ENCODE results near the gene IRF2BP2.

Gene IRF2BP2

DNA sequence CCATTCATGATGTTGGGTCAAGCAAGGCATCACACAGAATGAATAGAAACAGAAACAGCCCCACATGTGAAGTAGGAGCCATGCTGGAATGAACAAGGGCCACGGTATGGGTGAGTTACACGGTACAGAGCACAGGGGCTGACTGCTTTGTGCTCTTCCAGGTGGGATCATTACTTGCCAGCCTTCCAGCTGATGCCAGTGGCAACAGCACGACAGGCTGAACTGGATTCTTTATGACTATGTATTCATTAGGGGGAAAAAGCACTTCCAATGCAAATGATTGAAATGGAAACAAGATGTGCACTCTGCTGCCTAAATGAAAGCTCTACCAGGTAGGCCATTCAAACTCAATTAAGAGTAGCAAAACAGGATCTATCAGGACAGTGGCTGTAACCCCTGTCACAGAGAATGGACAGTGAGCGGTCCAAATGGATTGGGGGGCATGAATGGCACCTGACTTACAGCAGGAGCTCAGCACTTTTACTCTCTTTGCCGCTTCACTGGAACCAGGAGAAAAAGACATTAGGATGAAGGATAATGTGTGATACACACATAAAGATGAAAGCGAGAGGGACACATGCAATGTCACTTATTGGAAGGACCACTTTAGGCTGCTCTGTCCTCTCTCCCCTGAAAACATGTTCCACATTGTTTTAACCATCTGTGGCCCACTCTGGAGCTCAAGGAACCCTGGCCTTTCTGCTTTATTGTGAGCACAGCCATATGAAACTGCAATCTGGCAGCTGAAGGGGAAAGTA is 23.4 kb upstream of the IRF2BP2 start:
- DNase-seq, result no peak

DNA sequence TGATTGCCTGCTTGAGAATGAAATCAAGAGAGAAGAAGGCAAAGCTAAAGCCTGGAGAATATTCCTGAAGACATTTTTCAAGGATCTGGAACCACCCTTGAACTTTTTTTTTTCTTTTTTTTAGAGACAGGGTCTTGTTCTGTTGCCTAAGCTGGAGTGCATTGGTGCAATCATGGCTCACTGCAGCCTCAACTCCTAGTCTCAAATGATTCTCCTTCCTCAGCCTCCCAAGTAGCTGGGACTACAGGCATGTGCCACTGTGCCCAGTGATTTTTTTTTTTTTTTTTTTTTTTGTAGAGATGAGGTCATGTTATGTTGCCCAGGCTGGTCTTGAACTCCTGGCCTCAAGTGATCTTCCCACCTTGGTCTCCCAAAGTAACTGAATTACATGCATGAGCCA is 22.2 kb upstream of the IRF2BP2 start:
- no peak for DNase-seq

DNA sequence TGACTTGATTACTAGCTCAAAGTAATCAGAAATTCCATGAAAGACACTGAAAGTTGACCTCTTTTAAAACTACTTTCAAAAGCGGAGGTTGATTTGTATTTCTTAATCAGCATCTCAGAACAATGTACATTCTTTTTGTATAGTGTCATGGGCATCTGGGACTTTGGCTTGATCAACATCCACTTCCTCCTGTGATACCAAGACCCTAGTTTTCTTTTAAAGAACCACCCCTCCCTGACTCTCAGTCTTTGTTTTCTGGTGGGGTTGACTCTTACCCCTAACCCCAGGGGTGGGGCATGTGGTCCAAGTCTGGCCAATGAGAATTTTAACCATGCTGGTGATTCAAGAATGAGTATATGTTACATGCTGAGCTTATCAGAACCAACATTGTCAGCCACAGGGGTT is 21.7 kb upstream of the IRF2BP2 start:
- peak; percentile 53 for DNase-seq

DNA sequence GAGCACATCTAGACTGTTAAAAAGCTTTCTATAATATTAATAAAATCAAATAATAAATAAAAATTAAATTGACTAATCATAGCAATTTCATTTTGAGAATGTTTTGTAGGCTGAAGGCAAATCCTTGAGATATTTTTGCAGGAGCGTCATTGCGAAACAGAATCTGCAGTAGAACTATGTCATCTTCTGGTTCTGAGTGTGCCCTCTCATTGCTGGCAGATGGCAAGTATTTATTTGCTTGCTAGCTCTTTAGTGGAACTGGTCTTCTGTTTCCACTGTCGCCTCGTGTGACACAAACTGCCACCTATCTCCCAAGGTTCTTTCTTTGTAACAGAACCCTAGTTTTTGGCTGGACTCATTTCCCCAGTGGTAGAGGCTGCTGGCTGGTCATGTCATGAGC is 19.0 kb upstream of the IRF2BP2 start:
- DNase-seq, result no peak

DNA sequence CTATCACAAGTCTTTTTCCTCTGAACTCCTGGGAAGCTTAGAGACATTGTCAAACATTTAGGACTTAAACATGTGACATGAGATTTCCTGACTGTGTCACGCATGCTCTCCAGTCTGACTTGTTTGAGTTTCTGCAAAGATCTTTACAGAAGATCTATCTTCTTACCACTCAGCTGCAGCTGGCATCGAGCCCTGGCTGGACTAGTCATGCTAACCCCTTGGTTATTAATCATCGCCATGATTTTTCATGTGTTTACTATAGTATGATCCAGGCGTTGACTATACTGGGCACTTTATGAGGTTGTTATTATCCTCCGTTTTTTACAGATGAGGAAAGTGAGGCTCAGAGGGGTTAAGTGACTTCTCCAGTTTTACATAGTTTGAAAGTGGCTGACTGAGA is 18.1 kb upstream of the IRF2BP2 start:
- DNase-seq, result no peak

DNA sequence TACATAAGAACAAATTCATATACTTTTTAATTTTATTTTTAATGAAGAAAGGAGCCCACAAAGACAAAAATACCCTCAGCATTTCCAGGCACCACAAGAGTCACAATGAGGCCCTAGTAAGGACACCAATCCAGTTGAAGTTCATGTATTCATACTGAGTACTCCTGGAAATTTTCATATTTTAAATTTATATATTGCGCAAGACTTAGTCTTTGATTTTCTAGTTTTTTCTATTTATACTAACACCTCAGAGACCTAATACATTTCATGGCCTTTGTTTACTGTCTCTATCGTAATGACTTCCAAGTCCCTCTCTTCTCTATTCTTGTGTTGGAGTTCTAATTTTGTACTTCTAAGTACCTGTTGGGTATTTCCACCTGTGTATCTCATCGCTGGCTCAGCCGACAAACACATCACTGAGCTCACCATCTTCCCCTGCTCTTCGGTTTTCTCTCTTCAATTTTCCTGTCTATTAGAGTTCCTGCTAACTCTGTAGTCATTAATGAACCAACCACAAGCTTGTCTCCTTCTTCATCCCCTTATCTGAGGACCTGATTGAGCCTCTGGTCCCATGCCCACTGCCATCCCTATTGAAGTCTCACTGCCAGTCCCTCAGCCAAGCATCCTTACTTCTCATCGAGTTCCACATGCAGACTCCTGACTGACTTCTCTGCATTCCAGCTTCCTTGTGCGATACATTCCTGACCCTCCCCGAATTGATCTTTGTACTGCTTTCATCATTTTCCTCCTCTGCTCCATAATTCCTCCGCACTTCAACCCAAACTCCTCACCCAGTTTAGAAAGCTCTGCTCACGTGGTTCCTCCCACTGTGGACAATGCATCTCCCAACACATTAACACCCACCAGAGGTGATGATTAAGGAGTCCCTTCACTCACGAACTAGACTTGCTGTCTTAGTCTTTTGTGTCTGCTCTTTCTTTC is 17.3 kb upstream of the IRF2BP2 start:
- DNase-seq, result no peak

DNA sequence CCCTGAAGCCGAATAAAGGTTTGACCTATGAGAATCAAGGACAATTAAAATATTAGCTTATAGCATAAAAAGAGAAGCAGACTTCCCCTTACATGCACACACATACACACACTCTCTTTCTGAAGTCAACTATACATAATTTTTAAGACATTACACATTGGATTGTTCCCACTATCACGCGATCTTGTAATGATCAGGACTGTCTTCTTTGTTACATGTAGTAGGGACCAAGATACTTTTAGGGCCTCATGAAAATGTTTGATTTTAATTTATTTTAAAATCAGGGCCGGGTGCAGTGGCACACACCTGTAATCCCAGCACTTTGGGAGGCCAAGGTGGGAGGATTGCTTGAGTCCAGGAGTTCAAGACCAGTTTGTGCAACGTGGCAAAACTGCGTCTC is 16.4 kb upstream of the IRF2BP2 start:
- DNase-seq, result no peak

DNA sequence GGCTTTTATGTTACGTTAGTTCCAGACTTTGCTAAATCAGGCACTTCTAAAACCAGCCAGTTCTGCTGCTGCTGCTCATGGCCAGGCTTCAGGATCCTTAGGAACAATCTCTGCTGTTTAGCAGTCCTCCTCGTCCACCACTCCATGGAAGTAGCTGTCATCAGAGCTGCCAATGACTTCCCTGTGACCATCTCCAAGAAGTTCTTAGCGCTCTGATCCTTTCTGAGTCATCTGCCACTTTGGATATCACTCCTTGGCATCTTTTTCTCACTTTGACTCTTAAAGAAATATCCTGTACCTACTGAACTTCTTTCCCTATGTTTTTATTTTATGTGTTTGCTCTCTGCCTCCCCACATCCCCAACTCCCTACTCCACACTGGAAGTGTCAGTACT is 14.7 kb upstream of the IRF2BP2 start:
- DNase-seq, result no peak

DNA sequence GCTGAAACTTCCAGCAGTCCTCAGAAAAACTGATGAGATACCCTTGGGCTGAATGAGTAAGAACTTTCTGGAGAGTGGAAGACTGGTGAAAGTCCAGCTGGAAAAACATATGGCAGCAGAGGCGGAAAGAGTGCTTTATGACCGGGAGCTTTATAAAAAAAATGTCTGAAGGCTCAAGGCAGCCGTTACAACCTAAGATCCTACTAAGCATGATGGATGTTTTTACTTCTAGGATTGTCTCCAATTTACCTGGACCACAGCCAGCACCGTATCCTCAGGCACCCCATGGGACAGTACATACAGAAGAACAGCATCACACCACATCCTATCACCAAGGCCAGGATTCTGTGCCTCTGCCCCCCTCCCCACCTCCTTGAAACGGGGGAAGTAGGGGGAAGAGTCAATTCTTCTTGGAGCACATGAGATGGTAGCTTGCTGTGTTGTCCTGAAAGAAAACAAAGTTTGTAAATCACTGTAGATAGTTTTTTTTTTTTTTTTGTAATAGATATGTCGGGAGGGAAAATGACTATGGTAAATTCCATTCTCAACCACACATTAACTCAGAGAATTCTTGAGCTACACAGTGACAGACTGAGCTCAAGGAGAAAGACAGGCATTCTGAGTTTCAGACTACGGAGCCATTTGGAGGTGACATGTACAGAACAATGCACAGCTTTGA is 11.8 kb upstream of the IRF2BP2 start:
- no peak for DNase-seq

DNA sequence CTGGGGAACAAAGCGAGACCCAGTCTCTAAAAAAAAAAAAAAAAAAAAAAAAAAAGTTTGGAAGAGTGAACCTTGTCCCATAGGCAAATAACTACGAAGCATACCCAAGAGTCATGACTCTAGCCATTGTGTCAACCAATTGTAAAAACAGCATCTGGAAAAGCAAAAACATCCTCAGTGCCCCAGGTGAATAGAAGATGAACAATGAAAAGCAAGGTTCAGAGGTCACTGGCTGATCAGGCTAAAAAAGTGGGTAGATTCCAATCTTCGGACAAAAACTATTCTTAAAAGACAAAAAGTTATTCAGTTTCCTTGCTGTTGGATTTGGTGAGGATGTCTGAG is 11.1 kb upstream of the IRF2BP2 start:
- no peak for DNase-seq

DNA sequence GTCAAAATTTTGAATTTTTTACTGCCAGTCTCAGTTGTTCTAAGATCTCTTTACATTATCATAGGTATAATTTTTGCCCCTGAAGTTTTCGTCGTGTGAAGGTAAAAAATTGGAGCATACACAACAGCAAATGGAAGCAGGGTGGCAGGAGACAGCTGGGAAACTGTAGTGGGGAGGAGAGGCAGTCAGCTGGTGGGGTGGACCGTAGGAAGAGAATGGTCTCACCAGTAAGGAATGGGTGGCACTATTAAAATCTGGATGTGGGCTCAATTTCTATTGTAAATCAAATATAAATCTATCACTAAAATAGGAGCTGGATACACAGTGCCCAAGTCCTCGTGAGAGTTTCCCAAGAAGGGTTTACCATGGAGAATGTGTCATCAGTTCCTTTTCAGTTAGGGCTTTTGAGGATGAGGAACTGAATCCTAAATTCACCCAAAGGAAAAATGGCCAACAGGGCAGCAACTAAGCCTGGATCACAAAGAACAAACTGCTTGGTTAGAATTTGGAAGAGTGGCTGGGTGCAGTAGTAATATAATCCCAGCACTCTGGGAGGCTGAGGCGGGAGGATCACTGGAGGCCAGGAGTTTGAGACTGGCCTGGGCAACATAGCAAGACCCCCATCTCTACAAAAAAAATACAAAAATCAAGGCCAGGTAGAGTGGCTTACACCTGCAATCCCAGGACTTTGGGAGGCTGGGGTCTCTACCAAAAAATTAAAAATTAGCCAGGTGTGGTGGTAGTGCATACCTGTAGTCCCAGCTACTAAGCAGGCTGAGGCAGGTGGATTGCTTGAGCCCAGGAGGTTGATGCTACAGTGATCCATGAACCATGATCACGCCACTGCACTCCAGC is 10.5 kb upstream of the IRF2BP2 start:
- DNase-seq, result no peak

DNA sequence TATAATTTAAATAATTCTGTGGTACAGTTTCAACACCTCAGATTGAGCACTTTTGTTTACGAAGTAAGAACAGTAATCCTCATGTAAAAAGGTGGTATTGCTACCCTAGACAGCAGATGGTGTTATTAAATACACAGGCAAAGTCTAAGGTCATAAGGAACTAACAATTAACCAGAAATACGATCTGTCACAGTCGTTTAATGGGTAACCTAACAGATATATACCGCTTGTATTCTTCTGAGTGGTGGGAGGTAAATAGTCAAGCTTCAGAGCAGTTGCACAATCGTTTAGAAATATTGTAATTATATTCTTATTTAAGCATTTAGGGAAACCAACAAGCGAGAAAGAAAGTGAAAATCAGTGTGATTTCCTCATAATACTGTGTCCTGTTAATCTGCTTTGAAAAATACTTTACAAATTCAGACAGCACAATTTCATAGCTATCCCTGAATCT is 9.8 kb upstream of the IRF2BP2 start:
- no peak for DNase-seq

DNA sequence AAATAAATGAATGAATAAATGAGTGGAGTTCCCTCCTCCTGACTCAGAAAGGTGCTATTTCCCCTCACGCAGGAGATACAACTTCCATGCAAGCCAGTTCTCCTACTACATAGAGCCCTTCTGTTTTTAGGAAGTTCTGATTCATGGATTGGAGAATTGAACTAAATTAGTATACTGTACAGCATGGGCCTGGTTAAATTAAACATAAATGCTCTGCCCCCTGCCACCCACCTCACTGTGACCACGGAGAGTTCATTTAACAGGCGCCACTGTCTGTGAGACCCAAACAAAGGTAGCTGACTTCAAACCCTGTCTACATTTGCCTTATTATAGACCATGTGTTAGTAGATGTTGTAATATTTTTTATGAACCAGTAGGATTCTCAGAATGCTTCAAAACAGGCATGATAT is 9.1 kb upstream of the IRF2BP2 start:
- DNase-seq, result no peak

DNA sequence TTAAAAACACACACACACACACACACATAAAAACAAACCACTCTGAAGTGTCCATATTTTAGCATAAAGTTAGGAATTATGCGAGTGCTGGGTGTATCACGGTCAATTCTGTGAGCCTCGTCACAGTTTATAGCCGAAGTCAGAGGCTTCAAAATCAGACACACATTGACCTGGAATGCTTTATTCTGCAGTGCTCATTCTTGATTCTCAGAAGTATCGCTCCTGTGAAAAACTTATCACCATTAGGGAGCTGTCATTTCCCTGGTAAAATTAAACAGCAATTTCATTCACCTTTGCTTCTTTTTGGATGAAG is 8.7 kb upstream of the IRF2BP2 start:
- DNase-seq, result no peak

DNA sequence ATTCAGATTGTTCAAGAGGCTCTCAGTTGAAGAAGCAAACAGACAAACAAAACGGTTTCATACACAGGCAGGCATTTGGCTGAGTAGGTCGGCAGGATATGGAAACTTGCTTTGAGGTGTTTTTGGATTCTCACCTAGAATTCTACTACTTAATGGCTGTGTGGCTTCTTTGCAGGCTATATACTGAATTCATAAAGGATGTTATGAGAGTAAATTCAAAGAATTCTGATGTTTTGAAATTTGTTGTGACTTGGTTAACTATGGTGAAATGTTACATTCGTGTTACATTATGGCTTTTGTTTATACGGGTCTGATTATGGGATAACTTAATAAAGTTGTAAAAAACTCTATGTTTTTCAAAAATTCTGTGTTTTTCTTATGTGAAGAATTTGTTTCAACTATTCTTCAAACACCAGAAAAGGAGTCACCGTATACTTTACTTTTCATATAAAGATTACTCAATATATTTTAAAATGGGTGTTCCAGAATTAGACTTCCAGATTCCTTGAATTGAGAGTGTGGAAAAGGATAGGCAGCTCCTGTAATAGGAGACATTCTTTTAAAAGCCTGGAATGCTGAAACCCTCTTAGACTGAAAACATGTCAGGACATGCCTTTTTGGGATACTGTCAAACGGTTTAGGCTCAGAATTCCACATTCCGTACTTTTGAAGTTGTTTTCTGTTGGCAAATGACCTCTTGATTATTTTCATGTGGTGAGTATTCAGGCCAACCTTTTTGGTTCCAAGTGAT is 8.2 kb upstream of the IRF2BP2 start:
- no peak for DNase-seq

DNA sequence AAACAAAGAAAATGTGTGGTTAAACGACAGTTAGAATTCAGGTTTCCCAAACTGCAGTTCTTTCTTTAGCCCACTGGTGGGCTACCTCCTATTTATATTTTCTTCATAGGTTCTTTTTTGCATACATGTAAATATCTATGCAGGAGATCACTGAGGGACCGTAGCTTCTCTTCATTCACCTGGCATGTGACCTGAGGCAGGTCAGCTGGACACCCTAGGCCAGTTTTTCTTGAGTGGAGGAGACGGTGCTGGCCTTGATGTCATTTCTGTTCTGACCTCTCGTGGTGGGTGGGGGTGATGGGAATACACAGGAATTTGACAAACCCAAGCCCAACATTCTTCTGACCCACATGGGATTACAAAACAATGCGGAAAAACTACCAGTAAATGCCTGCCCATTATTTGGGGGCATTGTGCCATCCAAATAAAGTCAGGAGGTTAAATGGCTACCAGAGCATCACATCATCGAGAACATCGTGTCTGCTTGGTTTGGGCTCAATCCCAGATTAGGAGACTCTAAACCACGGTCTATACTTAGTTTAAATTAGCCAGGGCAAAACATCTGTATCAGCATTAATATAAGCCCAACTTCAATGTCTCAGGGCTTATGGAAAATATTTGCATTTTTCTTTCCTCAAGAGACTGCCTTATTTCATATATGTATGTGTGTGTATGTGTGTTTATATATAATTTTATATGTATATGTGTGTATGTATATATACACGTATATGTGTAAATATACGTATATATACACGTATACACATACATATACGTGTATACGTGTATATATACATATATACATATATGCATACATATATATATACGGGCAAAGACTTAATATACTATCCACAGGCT is 7.4 kb upstream of the IRF2BP2 start:
- no peak for DNase-seq

DNA sequence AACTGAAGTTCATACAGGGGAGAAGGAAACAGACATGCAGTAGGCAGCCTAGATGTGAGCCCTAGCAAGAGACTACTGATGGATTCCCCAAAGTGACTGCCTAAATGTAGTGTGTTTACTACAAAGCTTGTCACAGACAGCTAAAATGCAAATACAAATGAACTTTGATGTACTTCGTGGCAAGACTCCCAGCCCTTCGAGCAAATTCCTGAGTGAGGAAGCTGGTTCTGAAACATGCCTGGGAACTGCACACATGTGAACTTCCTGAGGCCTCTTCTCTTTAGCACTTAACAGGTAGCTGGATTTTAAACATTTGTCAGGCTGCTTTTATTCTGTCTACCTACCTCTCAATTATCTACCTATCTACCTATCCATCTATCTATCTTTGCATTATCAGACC is 6.7 kb upstream of the IRF2BP2 start:
- DNase-seq, result no peak

DNA sequence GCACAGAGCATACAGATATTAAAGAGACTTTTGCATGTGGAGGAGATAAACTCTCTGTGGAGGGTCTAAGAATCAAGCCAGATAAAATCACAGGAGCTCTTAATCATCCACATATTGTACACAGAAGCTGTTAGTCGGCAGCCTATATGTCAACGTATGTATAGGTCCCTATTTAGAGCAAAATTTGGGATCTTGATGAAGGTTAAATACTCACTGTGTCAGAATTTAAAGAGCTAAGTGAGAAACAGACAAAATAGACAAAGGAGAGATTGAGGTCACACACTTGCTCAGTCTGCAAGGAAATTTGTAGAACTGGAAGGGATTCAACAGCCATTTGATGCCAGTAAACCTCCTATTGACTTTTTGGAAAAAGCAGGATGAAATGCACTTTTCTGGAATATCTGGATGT is 4.1 kb upstream of the IRF2BP2 start:
- no peak for DNase-seq

DNA sequence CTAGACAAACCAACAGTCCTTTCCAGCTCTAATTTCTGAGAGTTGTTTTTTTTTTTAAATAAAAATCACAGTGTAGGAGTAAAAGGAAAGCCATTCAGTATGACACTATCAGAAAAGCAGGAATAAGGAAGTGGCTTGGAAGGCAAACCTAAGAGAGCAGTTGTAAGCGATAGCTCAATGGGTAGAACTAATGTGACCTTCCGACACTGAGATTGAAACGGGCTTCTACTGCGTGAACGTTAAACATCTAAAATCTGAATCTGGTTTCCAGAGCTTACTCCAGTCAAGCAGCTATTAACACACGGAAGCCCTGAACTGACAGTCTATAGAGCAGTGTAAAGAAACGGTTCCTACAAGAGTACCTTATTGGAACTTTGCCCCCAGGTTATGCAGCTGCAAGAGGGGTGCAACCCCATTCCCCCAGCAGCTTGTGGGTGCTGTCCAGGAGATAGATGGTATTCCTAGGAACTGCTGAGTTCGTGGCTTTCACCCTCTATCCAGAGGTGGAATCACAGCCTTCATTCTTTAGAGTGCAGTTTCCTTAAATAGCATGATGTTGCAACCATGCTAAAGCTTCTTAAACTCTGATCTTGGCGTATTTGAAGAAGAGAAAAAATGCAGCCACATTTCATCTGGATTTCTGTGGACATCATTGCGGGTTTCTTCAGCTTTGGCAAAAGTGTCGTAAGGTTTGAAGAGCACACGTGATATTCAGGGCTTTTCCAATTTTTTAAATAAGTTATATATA is 3.3 kb upstream of the IRF2BP2 start:
- DNase-seq, result no peak
